Bronchial epithelial cell (primary cell): ENCODE data around the gene GPR78. TPM values are rescaled to one million over a fixed set of nuclear protein-coding genes. Genes with fewer than 3 reads are reported as not detected.

Source experiments
- DNase-seq: peaks from one replicate; pipeline ENCODE4 v3.0.0-alpha.2; 2010; ENCODE audit warnings: low read depth
- FAIRE-seq: peaks from 2 replicates; lab custom pipeline; 2011; peaks lifted over from hg19 to GRCh38; lab: Jason Lieb, UNC
- H3K27me3 ChIP-seq: 2 replicates; pipeline ENCODE4 v1.5.1; 2011; ENCODE audit warnings: low read length; ENCODE audit not compliant: control insufficient read depth, insufficient read depth
- H3K36me3 ChIP-seq: 2 replicates; pipeline ENCODE4 v1.5.1; 2011; ENCODE audit warnings: low read length; ENCODE audit not compliant: control insufficient read depth, insufficient read depth
- H3K4me3 ChIP-seq: 2 replicates; pipeline ENCODE4 v1.5.1; 2011; ENCODE audit warnings: mild to moderate bottlenecking, low read depth, low read length, control low read depth
- total RNA-seq: library from RNA; depleted of rRNA; stranded (reverse); fragments of >200 nt; gene quantifications from 2 replicates; pipeline ENCODE4 v1.2.1, GENCODE V29; 2014
- TF ChIP-seq, protein P1 (sequence below): IDR thresholded peaks from 2 replicates; pipeline ENCODE4 v1.5.1; 2011; ENCODE audit warnings: mild to moderate bottlenecking, moderate library complexity, low read length, control low read depth, inconsistent platforms; ENCODE audit not compliant: insufficient read depth, severe bottlenecking

GPR78 gene
- total RNA-seq, 1 donor from 2014 or later: under 0.01 TPM

DNA sequence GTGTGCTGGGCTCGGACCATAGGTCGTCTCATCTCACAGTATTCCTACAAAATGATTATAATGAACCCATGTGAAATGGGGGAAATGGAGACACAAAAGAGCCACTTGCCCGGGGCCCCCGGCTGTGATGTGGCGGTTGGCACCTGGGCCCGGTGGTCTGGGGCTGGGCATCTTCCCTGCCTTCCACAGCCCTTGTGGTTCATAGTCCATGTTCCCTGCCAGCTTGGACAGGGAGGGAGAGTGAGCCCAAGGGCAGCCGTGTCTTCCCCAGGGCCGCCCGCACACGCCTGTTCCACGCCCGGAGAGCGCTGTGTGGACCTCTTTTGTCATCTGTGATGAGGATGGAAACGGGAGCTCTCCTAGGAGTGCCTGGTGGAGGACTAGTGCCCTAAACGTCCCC is 17.6 kb downstream of the GPR78 start:
- DNase-seq: no peak
- no peak for FAIRE-seq
- peaks cover 13% of the 10 kb centered on the region for H3K27me3 ChIP-seq
- no peak overlapping the region for H3K4me3 ChIP-seq
- TF ChIP-seq, protein P1, sequence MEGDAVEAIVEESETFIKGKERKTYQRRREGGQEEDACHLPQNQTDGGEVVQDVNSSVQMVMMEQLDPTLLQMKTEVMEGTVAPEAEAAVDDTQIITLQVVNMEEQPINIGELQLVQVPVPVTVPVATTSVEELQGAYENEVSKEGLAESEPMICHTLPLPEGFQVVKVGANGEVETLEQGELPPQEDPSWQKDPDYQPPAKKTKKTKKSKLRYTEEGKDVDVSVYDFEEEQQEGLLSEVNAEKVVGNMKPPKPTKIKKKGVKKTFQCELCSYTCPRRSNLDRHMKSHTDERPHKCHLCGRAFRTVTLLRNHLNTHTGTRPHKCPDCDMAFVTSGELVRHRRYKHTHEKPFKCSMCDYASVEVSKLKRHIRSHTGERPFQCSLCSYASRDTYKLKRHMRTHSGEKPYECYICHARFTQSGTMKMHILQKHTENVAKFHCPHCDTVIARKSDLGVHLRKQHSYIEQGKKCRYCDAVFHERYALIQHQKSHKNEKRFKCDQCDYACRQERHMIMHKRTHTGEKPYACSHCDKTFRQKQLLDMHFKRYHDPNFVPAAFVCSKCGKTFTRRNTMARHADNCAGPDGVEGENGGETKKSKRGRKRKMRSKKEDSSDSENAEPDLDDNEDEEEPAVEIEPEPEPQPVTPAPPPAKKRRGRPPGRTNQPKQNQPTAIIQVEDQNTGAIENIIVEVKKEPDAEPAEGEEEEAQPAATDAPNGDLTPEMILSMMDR: no peak
- H3K36me3 ChIP-seq: no peaks in the 10 kb centered on the region

- FAIRE-seq: no peak
- TF ChIP-seq, protein P1: no peak
- H3K27me3 ChIP-seq: peaks cover 5% of the 10 kb centered on the region
- DNase-seq: no peak
- H3K4me3 ChIP-seq: no peak overlapping the region
- no peaks in the 10 kb centered on the region for H3K36me3 ChIP-seq
Measured at GRCh38 chr4:8598391-8599090, 18.3 kb downstream of the GPR78 start.

DNA sequence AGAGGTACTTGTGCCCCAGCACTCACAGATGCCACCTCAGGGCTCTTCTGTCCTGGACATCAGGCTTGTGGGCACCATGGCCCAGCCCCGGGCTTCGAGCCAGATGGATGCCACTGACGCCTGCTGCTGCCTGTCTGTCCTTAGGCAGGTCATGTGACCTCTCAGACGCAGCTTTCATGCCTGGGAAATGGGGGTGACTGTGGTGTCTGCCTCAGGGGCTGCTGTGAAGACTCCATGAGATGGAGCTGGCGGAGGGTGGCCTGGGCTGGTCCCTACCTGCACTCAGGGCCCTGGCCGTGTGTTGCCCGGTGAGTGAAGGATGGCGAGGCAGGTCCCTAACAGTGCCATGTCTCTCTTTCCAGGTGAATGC is 18.9 kb downstream of the GPR78 start:
- TF ChIP-seq, protein P1: no peak
- Histone ChIP-seq H3K4me3 (no peak overlapping the region), H3K27me3 (peaks cover 1% of the 10 kb centered on the region), H3K36me3 (no peaks in the 10 kb centered on the region)
- DNase-seq (no peak), FAIRE-seq (no peak)

DNA sequence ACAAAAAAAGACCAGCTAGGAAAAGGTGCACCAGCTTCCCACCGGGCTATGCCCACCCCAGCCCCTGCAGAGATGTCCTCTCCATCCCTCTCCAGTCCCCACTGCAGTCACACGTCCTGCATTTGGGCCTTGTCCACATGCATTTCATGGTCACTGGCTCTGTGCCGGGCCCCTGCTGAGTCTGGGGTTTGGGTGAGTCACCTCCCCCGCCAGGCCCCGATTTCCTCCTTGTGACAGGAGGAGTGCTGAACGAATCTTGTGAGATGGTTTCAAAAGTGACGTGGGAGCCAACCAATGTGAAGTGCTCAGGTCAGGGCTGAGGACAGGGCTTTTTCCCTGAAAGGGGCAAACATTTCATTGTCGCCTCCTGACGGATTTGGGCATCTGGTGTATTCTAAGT is 19.5 kb downstream of the GPR78 start:
- no peak for FAIRE-seq
- no peak overlapping the region for H3K4me3 ChIP-seq

DNA sequence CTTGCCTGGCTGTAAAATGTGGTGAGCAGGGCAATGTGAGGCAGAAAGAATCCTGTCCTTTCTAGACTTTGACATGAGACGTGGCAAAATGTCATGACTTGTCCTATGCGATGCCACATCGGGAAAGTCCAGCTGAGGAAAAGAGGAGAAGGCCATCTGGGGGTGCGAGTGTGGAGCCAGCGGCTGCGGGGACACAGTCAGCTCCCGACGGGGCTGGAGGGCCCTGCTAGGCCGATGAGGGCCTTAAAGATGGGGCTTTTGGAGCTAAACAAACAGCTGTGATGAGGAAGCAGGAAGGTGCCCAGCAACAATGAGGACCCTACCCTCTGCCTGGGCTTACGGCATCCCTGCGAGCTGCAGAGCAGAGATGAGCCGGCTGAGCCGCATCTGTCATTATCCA is 20.1 kb downstream of the GPR78 start:
- FAIRE-seq (no peak), DNase-seq (no peak)
- Histone ChIP-seq H3K36me3 (no peaks in the 10 kb centered on the region), H3K27me3 (no peaks in the 10 kb centered on the region), H3K4me3 (no peak overlapping the region)
- TF ChIP-seq, protein P1: no peak

More for the DNA sequence above, 19.5 kb downstream of the GPR78 start:
- DNase-seq: no peak
- no peaks in the 10 kb centered on the region for H3K36me3 ChIP-seq
- H3K27me3 ChIP-seq: no peaks in the 10 kb centered on the region
- TF ChIP-seq, protein P1: no peak

- DNase-seq (no peak), FAIRE-seq (no peak)
- Histone ChIP-seq H3K4me3 (no peak overlapping the region), H3K27me3 (no peaks in the 10 kb centered on the region), H3K36me3 (no peaks in the 10 kb centered on the region)
- TF ChIP-seq, protein P1: no peak
Measured at GRCh38 chr4:8600686-8601085, 20.5 kb downstream of the GPR78 start.
